GM12878 (cell line): ENCODE measurements around the gene ARID3A. TPM values are rescaled to one million over a fixed set of nuclear protein-coding genes. Genes with fewer than 3 reads are reported as not detected.

Experiments used
- CBFB ChIP-seq: IDR thresholded peaks from 2 replicates; pipeline ENCODE4 v1.6.1; 2016; ENCODE audit warnings: antibody characterized with exemption, low read depth
- CREM ChIP-seq: IDR thresholded peaks from 2 replicates; pipeline ENCODE4 v1.6.1; 2014; ENCODE audit warnings: antibody characterized with exemption, low read depth
- DPF2 ChIP-seq: fragments of 450-650 bp; IDR thresholded peaks from 2 replicates; pipeline ENCODE4 v1.6.1; 2017; ENCODE audit warnings: mild to moderate bottlenecking
- EED ChIP-seq: sonication (generic); IDR thresholded peaks from 2 replicates; pipeline ENCODE4 v1.6.1; 2016; ENCODE audit warnings: antibody characterized with exemption, low read depth
- EGR1 ChIP-seq, 2 experiments: IDR thresholded peaks; 1 replicate in 1 of 2; 2 replicates in 1 of 2; pipeline ENCODE4 v1.6.1; 2011 to 2012; ENCODE audit warnings: low read depth in 2 of 2, low read length in 2 of 2, borderline replicate concordance in 1 of 2, mild to moderate bottlenecking in 1 of 2, moderate library complexity in 1 of 2
- EZH2 ChIP-seq: IDR thresholded peaks from 2 replicates; pipeline ENCODE4 v1.6.1; 2012; ENCODE audit warnings: low read depth, mild to moderate bottlenecking, control low read depth, inconsistent platforms, low read length, borderline replicate concordance; ENCODE audit not compliant: control insufficient read depth
- HCFC1 ChIP-seq: fragments of 150-350 bp; IDR thresholded peaks from 2 replicates; pipeline ENCODE4 v1.6.1; 2014; ENCODE audit warnings: low read length
- HDAC6 ChIP-seq: fragments of 200-600 bp; sonication (generic); IDR thresholded peaks from one replicate; pipeline ENCODE4 v1.8.0; 2017; ENCODE audit warnings: antibody characterized with exemption; ENCODE audit not compliant: unreplicated experiment
- HDGF ChIP-seq: fragments of 450-650 bp; IDR thresholded peaks from 2 replicates; pipeline ENCODE4 v1.6.1; 2016; ENCODE audit warnings: antibody characterized with exemption
- LARP7 ChIP-seq: fragments of 450-650 bp; IDR thresholded peaks from 2 replicates; pipeline ENCODE4 v1.6.1; 2017; ENCODE audit warnings: mild to moderate bottlenecking
- MEF2A ChIP-seq: IDR thresholded peaks from 2 replicates; pipeline ENCODE4 v1.6.1; 2011; ENCODE audit warnings: low read depth, mild to moderate bottlenecking, low read length, moderate library complexity; ENCODE audit not compliant: insufficient read depth
- MEF2B ChIP-seq: fragments of 450-650 bp; IDR thresholded peaks from 2 replicates; pipeline ENCODE4 v1.6.1; 2018; ENCODE audit warnings: mild to moderate bottlenecking, moderate library complexity; ENCODE audit not compliant: partially characterized antibody, poor library complexity, severe bottlenecking
- NR2C2 ChIP-seq: IDR thresholded peaks from 2 replicates; pipeline ENCODE4 v1.6.1; 2011; ENCODE audit warnings: borderline replicate concordance, low read depth; ENCODE audit not compliant: control insufficient read depth, insufficient read length
- NRF1 ChIP-seq: conservative IDR thresholded peaks from 2 replicates; pipeline ENCODE4 v1.6.1; 2011; ENCODE audit warnings: mild to moderate bottlenecking, low read depth, low read length, improper control_type of control experiment
- SIX5 ChIP-seq: IDR thresholded peaks from 2 replicates; pipeline ENCODE4 v1.6.1; 2011; ENCODE audit warnings: mild to moderate bottlenecking, low read depth, low read length, moderate library complexity; ENCODE audit not compliant: severe bottlenecking
- SMAD1 ChIP-seq: fragments of 450-650 bp; IDR thresholded peaks from 2 replicates; pipeline ENCODE4 v1.6.1; 2018; ENCODE audit warnings: mild to moderate bottlenecking, low read depth; ENCODE audit not compliant: partially characterized antibody
- SPI1 ChIP-seq: IDR thresholded peaks from 2 replicates; pipeline ENCODE4 v1.6.1; 2011; ENCODE audit warnings: low read depth, mild to moderate bottlenecking, low read length, moderate library complexity, borderline replicate concordance; ENCODE audit not compliant: insufficient read depth
- SREBF1 ChIP-seq: IDR thresholded peaks from 2 replicates; pipeline ENCODE4 v1.6.1; 2012; ENCODE audit warnings: mild to moderate bottlenecking, low read length
- TARDBP ChIP-seq: IDR thresholded peaks from 2 replicates; pipeline ENCODE4 v1.6.1; 2016; ENCODE audit warnings: borderline replicate concordance
- TBL1XR1 ChIP-seq: IDR thresholded peaks from 2 replicates; pipeline ENCODE4 v1.6.1; 2012; ENCODE audit warnings: low read depth, low read length, improper control_type of control experiment
- polyA plus RNA-seq, 11 experiments: library from polyadenylated mRNA; depleted of rRNA in 4 of 11; unstranded in 6 of 11; stranded (reverse) in 5 of 11; fragments of >200 nt; fragmentation: Nextera tagmentation in 4 of 11; fragmentation: Illumina TruSeq in 1 of 11; extraction: Ambion mirVana in 4 of 11; extraction: Trizol in 1 of 11; gene quantifications; 1 replicate in 1 of 11; 2 replicates in 10 of 11; pipeline versions ENCODE4 v1.2.1 to v1.2.3, GENCODE V29; 2011 to 2016; ENCODE audit warnings: inconsistent platforms in 2 of 11, missing spikeins in 2 of 11, low read depth in 1 of 11
- total RNA-seq, 4 experiments: library from RNA; depleted of rRNA in 3 of 4; stranded (reverse); fragments of >200 nt in 3 of 4; fragmentation: Illumina TruSeq in 1 of 4; extraction: Trizol in 1 of 4; gene quantifications; 2 replicates each; pipeline versions ENCODE4 v1.2.1 to v1.2.3, GENCODE V29; 2013 to 2021
- TF ChIP-seq, protein P1 (sequence below): IDR thresholded peaks from 2 replicates; pipeline ENCODE4 v1.6.1; 2012; ENCODE audit warnings: improper control_type of control experiment, low read depth, low read length; ENCODE audit not compliant: insufficient replicate concordance
- TF ChIP-seq, protein P2 (sequence below), 3 experiments: IDR thresholded peaks in 2 of 3; conservative IDR thresholded peaks in 1 of 3; 2 replicates each; pipeline ENCODE4 v1.5.1; 2011; ENCODE audit warnings: low read depth in 3 of 3, low read length in 3 of 3, mild to moderate bottlenecking in 3 of 3, control low read depth in 2 of 3, moderate library complexity in 2 of 3, inconsistent platforms in 1 of 3, mixed read lengths in 1 of 3; ENCODE audit not compliant: control insufficient read depth in 2 of 3, insufficient read depth in 1 of 3; ENCODE audit errors: extremely low read depth in 1 of 3

Gene ARID3A
- total and polyA plus RNA-seq, 10 of the 15 experiments (the other 5 are each of a cell fraction or from before 2014, with no cell fraction given), result 0.76 to 70.0 (median 16.7) TPM

DNA sequence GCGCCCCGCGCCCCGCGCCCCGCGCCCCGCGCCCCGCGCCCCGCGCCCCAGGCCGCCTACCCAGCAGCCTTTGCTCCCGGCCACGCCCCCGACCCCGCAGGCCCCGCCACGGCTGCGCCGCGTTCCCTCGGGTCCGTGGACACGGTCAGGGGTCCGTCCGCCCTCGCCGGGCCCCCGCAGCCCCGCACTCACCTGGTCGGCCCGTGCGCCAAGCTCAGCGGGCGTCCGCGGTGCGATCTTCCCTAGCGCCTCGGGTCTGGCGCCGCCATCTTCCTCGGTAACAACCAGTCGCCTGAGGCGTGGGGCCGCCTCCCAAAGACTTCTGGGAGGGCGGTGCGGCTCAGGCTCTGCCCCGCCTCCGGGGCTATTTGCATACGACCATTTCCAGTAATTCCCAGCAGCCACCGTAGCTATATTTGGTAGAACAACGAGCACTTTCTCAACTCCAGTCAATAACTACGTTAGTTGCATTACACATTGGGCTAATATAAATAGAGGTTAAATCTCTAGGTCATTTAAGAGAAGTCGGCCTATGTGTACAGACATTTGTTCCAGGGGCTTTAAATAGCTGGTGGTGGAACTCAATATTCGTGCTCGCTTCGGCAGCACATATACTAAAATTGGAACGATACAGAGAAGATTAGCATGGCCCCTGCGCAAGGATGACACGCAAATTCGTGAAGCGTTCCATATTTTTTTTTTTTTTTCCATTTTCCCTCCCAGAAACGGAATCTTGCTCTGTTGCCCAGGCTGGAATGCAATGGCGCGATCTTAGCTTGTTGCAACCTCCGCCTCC, 32.7 kb upstream of the ARID3A start, which contains the start of the genes MED16 and RNU6-9 (continued):
- TF ChIP-seq EZH2 (no peak), SREBF1 (no peak), EGR1 (IDR thresholded peaks at IDR 0.05; ENCODE audit: borderline replicate concordance in 1 of 2, low read depth in 2 of 2, low read length in 2 of 2) (0 out of 3 replicates have a peak, but pooled peaks of 1 of the 2 experiments have one; percentile 2), CBFB (no peak), HCFC1 (no peak; the same call in 1 of the 2 replicates), NRF1 (no peak), SMAD1 (no peak), HDGF (no peak), LARP7 (peak; percentile 34), MEF2B (peak; percentile 62), MEF2A (0 out of 2 replicates have a peak, but pooled peaks have one; percentile 27), EED (no peak), CREM (no peak; the same call in 1 of the 2 replicates), DPF2 (peak; percentile 43; the same call in 1 of the 2 replicates), TBL1XR1 (peak; percentile 76; the same call in 1 of the 2 replicates), TARDBP (peak; percentile 60; the same call in 1 of the 2 replicates), HDAC6 (no peak), SIX5 (no peak), SPI1 (no peak), NR2C2 (no peak)
- TF ChIP-seq, protein P1, sequence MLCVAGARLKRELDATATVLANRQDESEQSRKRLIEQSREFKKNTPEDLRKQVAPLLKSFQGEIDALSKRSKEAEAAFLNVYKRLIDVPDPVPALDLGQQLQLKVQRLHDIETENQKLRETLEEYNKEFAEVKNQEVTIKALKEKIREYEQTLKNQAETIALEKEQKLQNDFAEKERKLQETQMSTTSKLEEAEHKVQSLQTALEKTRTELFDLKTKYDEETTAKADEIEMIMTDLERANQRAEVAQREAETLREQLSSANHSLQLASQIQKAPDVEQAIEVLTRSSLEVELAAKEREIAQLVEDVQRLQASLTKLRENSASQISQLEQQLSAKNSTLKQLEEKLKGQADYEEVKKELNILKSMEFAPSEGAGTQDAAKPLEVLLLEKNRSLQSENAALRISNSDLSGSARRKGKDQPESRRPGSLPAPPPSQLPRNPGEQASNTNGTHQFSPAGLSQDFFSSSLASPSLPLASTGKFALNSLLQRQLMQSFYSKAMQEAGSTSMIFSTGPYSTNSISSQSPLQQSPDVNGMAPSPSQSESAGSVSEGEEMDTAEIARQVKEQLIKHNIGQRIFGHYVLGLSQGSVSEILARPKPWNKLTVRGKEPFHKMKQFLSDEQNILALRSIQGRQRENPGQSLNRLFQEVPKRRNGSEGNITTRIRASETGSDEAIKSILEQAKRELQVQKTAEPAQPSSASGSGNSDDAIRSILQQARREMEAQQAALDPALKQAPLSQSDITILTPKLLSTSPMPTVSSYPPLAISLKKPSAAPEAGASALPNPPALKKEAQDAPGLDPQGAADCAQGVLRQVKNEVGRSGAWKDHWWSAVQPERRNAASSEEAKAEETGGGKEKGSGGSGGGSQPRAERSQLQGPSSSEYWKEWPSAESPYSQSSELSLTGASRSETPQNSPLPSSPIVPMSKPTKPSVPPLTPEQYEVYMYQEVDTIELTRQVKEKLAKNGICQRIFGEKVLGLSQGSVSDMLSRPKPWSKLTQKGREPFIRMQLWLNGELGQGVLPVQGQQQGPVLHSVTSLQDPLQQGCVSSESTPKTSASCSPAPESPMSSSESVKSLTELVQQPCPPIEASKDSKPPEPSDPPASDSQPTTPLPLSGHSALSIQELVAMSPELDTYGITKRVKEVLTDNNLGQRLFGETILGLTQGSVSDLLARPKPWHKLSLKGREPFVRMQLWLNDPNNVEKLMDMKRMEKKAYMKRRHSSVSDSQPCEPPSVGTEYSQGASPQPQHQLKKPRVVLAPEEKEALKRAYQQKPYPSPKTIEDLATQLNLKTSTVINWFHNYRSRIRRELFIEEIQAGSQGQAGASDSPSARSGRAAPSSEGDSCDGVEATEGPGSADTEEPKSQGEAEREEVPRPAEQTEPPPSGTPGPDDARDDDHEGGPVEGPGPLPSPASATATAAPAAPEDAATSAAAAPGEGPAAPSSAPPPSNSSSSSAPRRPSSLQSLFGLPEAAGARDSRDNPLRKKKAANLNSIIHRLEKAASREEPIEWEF, result no peak
- TF ChIP-seq, protein P2, sequence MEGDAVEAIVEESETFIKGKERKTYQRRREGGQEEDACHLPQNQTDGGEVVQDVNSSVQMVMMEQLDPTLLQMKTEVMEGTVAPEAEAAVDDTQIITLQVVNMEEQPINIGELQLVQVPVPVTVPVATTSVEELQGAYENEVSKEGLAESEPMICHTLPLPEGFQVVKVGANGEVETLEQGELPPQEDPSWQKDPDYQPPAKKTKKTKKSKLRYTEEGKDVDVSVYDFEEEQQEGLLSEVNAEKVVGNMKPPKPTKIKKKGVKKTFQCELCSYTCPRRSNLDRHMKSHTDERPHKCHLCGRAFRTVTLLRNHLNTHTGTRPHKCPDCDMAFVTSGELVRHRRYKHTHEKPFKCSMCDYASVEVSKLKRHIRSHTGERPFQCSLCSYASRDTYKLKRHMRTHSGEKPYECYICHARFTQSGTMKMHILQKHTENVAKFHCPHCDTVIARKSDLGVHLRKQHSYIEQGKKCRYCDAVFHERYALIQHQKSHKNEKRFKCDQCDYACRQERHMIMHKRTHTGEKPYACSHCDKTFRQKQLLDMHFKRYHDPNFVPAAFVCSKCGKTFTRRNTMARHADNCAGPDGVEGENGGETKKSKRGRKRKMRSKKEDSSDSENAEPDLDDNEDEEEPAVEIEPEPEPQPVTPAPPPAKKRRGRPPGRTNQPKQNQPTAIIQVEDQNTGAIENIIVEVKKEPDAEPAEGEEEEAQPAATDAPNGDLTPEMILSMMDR (IDR thresholded peaks at IDR 0.05 in 2 of 3, conservative IDR thresholded peaks at IDR 0.05 in 1 of 3; ENCODE audit: control insufficient read depth in 2 of 3, extremely low read depth in 1 of 3, insufficient read depth in 1 of 3, low read depth in 3 of 3, low read length in 3 of 3), result no peak
